Thoracic aorta (tissue), 2 donors: ENCODE measurements around the gene PHACTR1. TPM values are rescaled to one million over a fixed set of nuclear protein-coding genes. Genes with fewer than 3 reads are reported as not detected.

Source experiments
- ATAC-seq: fragments of 150-250 bp; one replicate; pipeline ENCODE4 v1.8.0; 2017; ENCODE audit warnings: low read depth; ENCODE audit not compliant: insufficient number of reproducible peaks, low FRiP score
- DNase-seq: peaks from one replicate; pipeline ENCODE4 v3.0.0-alpha.2; 2020; ENCODE audit warnings: low spot score
- H3K27ac ChIP-seq, 2 donors: fragments of 200-600 bp; sonication (generic); 1 replicate in 1 of 2; 2 replicates in 1 of 2; pipeline ENCODE4 v1.5.1; 2016; ENCODE audit warnings: mild to moderate bottlenecking in 2 of 2, moderate library complexity in 2 of 2
- H3K27me3 ChIP-seq: fragments of 200-600 bp; sonication (generic); replicated peaks from 2 replicates; pipeline ENCODE4 v1.6.0; 2016; ENCODE audit warnings: mild to moderate bottlenecking; ENCODE audit not compliant: insufficient read depth
- H3K36me3 ChIP-seq: fragments of 200-600 bp; sonication (generic); one replicate; pipeline ENCODE4 v1.5.1; 2016
- H3K4me1 ChIP-seq, 2 donors: fragments of 200-600 bp; sonication (generic); 1 replicate in 1 of 2; 2 replicates in 1 of 2; pipeline versions ENCODE4 v1.5.1 to v1.6.0; 2016; ENCODE audit warnings: low read depth in 2 of 2, mild to moderate bottlenecking in 1 of 2; ENCODE audit not compliant: control insufficient read depth in 1 of 2
- H3K4me3 ChIP-seq: fragments of 200-600 bp; sonication (generic); 2 replicates; pipeline ENCODE4 v1.5.1; 2016; ENCODE audit warnings: mild to moderate bottlenecking
- H3K9me3 ChIP-seq: fragments of 200-600 bp; sonication (generic); 2 replicates; pipeline ENCODE4 v1.5.1; 2016
- CTCF ChIP-seq: fragments of 200-600 bp; sonication (generic); IDR thresholded peaks from one replicate; pipeline ENCODE4 v1.5.1; 2019; ENCODE audit warnings: antibody characterized with exemption
- total RNA-seq, 2 donors: library from RNA; depleted of rRNA; stranded (reverse); fragments of >200 nt; gene quantifications; one replicate each; pipeline versions ENCODE4 v1.1.0 to v1.2.3, GENCODE V29; 2016

PHACTR1 gene
- total RNA-seq, 2 donors from 2014 or later: 42.9 to 69.1 TPM

GRCh38 chr6:12842114-12842513 lies 125.5 kb downstream of the PHACTR1 start:
- no peak overlapping the region for H3K4me3 ChIP-seq
- no peaks in the 10 kb centered on the region for H3K27me3 ChIP-seq

GRCh38 chr6:12842658-12843057 lies 126.1 kb downstream of the PHACTR1 start:
- no peak for DNase-seq

More at GRCh38 chr6:12842114-12842513, 125.5 kb downstream of the PHACTR1 start:
- Histone ChIP-seq H3K36me3 (no peaks in the 10 kb centered on the region), H3K9me3 (peaks cover 10% of the 10 kb centered on the region), H3K27ac (no peak overlapping the region), H3K4me1 (no peaks in the 10 kb centered on the region)
- ATAC-seq (no peak), DNase-seq (no peak)
- TF ChIP-seq CTCF: no peak

GRCh38 chr6:12844284-12845223 lies 128.0 kb downstream of the PHACTR1 start:
- Histone ChIP-seq H3K4me3 (no peak overlapping the region), H3K27ac (no peak overlapping the region), H3K9me3 (no peaks in the 10 kb centered on the region), H3K27me3 (no peaks in the 10 kb centered on the region), H3K4me1 (no peaks in the 10 kb centered on the region), H3K36me3 (no peaks in the 10 kb centered on the region)
- no peak for DNase-seq
- ATAC-seq: no peak
- peak; percentile 40 for TF ChIP-seq CTCF

More at GRCh38 chr6:12842658-12843057, 126.1 kb downstream of the PHACTR1 start:
- Histone ChIP-seq H3K4me3 (no peak overlapping the region), H3K36me3 (no peaks in the 10 kb centered on the region), H3K27ac (no peak overlapping the region), H3K9me3 (peaks cover 7% of the 10 kb centered on the region), H3K4me1 (no peaks in the 10 kb centered on the region), H3K27me3 (no peaks in the 10 kb centered on the region)
- no peak for TF ChIP-seq CTCF
- ATAC-seq: no peak

GRCh38 chr6:12845224-12846004 lies 128.8 kb downstream of the PHACTR1 start:
- no peak for DNase-seq
- Histone ChIP-seq H3K9me3 (no peaks in the 10 kb centered on the region), H3K4me1 (no peaks in the 10 kb centered on the region), H3K27me3 (no peaks in the 10 kb centered on the region), H3K4me3 (no peak overlapping the region), H3K27ac (no peak overlapping the region), H3K36me3 (no peaks in the 10 kb centered on the region)
- ATAC-seq: no peak
- no peak for TF ChIP-seq CTCF
